Islet precursor cell (in vitro differentiated cells): ENCODE data around the gene KRT12.
"Not testable (repeated sequence)": the region's sequence is repeated elsewhere in the genome, so short reads cannot be mapped to it uniquely, and the experiment has no call there.

ENCODE experiments used
- DNase-seq: peaks from one replicate; pipeline ENCODE4 v3.0.0-alpha.2; 2018

Gene KRT12

DNA sequence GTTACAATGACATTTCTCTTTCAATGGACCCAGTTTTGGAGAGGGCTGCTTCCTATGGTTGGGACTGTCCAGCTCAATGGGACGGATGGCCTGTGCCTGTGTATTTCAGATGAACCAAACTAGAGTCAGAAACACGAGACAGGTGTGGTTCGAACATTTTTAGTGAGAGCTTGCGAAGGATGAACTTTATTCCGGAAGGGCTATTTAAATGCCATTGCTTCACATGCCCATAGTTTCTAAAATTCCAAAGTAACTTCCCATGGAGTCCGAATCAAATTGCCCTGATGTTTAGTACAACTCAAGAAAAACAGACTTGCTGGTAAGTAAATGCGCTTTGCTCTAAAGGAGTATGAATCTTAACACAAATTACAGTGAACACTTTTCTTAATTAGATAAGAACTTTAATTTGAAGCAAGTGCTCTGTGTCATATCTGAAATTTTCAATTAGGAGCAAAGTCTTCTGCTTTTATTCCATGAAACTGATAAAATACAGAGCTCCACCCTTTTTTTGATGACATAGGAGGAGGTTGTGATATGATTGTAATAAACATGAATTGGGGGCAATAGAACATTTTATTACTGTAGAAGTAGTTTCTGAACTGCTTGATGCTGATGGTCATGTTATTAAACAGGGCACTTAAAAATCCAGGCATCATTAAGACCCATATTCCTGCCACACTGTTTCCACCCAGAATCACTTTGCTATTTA is 16.8 kb upstream of the KRT12 start:
- no peak for DNase-seq

DNA sequence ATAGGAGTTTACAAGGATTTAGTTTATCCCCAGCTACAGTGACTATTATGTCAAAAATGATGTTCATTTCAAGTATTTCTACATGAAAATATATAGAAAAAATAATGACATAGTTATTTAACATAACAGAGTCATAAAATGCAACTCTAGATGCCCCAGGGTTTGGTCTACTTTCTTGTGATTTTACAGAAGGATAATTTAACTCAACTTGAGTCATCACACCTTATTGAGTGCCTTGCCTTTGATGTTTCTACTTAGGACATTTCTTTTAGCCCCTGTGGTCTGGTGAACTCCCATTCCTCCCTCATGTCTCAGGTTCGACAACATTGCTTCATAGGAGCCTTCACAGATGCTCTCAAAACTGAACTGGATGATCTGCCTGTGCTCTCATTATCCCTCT is 16.0 kb upstream of the KRT12 start:
- no peak for DNase-seq

GRCh38 chr17:40879026-40879425 is 12.0 kb upstream of the KRT12 start:
- no peak for DNase-seq

GRCh38 chr17:40878044-40878443 is 11.0 kb upstream of the KRT12 start:
- no peak for DNase-seq

- no peak for DNase-seq
Observed at GRCh38 chr17:40873801-40874200, 6.8 kb upstream of the KRT12 start.

DNA sequence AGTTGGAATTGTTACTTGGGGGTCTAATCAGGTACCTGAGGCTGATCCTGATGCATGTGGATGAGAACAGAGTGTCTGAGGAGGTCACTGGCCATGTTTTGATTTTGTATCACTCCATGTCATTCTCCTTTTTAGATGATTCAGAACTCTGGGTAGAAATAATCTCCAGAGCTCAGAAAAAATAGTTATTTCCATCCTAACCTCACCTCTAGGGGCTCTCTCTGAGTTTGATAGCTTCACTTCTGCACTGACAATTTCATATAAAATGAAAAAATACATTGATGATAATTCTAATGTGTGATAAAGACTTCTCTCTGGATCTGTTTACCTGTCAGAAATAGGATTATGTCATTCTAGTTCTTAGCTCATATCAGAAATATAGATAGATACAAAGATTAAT is 6.2 kb upstream of the KRT12 start:
- no peak for DNase-seq

DNA sequence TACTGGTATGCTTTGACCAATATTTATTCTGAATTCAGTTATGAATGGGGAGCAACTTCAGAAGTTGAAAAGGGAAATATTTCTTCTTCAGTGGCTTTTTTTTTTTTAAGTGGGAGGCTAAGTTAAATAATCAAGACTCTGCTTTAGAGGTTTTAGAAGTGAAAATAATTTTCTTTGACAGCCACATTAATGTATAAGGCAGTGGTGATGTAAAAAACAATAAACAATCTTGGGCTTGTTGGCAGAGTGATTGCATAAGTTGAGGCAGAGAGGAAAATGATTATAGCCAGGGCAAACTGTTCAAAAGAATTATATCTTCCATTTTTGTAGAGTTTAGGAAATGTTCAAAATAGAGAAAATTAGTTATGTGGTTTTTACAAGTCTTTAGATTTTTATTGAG is 5.4 kb upstream of the KRT12 start:
- no peak for DNase-seq

DNA sequence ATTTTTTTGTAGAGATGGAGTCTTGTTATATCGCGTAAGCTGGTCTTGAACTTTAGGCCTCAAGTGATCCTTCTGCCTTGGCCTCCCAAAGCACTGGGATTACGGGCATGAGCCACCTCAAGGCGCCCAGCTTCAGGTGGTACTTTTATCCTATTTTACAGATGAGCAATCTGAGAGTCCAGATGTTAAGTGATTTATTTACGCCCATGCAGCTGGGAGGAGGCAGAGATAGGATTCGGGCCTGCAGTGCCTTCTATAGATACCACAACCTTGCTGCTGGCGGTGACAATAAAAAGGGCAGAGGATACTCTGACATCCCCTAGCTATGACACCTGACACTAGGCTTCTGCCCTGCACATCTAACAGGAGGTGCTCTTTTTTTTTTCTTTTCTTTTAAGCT is 4.3 kb upstream of the KRT12 start:
- no peak for DNase-seq

- DNase-seq = peak; percentile 79
Observed at GRCh38 chr17:40870136-40870535, 3.1 kb upstream of the KRT12 start.

DNA sequence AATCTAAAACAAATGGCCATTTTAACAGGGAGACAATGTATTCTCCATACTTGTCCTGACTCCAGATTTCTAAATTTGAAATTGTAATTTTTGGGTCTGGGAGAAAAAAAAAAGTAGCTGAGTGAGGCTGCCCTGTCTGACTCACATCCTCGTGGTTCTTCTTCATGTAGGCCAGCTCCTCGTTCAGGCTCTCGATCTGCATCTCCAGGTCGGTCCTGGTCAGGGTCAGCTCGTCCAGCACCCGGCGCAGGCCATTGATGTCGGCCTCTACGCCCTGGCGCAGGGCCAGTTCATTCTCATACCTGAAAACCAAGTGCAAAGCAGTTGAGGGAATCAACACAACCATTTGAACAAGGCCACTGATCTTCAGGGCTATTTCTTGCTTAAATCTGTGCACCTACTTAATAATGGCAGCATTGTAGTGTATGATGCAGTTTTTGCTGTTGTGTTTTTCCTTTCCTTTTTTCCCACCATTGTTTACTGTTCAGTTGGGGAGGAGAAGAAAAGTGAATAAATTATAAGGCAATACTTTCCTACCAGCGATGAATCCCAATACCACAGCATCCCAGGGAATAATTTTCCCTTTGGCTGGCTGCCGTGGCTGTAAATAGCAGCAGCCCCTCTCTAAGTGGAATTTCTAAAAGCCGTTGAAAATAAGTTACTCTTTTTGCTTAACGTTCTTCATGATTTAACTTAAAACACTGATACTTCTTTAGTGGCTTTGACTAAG is 2.2 kb downstream of the KRT12 start:
- no peak for DNase-seq

GRCh38 chr17:40862985-40863733 is 3.9 kb downstream of the KRT12 start:
- peak; percentile 92 for DNase-seq

DNA sequence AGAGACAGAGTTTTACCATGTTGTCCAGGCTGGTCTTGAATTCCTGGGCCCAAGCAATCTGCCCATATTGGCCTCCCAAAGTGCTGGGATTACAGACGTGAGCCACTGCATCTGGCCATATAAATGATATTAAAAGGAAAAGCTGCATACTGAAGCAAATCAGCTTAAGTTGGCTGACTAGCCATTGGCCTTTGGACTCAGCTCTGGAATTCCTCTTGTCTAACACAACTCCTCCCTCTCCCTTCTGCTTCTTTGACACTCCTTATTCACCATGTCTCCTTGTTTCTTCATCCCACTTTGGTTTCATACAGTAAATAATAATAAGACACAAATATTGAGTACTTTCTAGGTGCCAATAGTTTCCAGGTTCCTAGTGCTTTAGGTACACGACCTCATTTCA is 7.5 kb downstream of the KRT12 start:
- DNase-seq = no peak

GRCh38 chr17:40858667-40859066 is 8.4 kb downstream of the KRT12 start:
- DNase-seq = not testable (repeated sequence)

- no peak for DNase-seq
Observed at GRCh38 chr17:40857535-40857934, 9.5 kb downstream of the KRT12 start.

DNA sequence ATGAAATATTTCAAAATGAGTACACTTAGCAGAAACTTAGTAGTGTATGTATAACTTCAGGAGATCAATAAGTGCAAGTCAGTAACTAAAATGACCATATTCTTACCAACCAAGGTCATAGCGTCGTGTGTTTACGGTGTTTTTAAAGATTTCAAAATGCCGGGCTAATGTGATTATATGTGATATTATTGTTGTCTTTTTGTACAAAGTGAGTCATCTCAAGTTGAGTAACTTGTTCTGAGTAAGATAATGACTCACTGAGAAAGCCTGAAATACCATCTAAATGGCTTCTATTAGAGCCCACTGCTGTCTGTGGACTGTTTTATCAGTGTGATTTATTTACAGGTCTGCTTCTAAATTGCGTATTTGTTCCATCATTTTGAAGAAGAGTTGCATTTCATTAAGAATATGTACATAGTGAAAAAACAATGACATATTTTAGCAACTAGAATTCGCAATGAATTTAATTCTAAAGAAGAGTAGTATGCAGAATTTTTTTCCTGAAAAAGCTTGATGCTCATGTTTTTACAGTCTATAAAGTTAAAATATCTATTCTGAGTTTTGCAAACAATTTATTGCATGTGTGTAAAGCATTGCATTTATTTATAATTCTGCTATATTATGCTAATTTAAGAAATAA is 12.7 kb downstream of the KRT12 start:
- DNase-seq = no peak

GRCh38 chr17:40852364-40852763 is 14.7 kb downstream of the KRT12 start:
- no peak for DNase-seq

DNA sequence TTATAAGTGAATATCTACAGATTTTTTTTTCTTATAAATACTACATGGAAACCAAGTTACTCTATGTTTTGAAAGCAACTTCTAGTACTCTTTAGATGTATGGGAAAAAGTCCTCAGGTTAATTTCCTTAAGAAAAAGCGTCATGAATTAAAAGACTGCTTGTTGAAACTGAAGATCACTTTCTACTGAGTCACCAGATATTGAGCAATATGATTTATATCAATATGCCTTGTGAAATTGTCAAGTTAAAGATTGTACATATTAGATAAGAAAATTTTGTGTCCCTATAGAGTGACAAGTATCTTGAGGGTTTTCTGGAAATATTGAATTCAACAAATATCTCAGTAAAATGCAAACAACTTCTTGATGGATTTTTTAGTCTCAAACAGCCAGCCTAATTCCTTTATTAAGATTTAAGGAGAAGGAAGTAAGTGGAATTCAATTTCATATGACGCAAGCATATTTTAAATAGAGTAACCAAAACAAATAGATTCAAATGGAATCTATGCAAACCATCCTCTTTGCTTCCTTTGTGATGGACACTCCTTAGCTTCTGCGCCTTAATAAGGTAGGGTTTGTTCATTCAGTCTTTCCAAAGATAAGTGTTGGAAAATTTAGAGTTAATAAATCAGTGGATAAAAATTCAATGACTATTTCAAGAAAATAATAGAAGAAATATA is 16.6 kb downstream of the KRT12 start:
- DNase-seq = no peak

DNA sequence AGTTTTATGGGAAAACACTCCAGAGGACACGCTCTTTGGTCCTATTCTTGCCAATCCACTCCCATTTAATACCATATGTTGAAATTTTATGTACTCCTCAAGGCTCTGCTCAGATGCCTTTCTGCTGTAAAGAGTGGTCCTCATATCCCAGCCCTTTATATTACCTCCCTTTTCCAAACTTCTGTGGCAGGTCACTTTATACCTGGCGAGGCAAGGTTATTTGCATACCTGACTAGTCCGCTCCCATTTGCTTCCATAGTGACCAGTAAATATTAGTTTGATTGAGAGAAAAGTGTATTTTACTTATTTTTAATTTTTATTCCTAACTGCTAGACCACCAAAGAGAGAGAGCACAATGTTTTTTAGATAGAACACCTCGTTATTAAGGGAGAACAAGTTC is 17.3 kb downstream of the KRT12 start:
- DNase-seq = no peak

DNA sequence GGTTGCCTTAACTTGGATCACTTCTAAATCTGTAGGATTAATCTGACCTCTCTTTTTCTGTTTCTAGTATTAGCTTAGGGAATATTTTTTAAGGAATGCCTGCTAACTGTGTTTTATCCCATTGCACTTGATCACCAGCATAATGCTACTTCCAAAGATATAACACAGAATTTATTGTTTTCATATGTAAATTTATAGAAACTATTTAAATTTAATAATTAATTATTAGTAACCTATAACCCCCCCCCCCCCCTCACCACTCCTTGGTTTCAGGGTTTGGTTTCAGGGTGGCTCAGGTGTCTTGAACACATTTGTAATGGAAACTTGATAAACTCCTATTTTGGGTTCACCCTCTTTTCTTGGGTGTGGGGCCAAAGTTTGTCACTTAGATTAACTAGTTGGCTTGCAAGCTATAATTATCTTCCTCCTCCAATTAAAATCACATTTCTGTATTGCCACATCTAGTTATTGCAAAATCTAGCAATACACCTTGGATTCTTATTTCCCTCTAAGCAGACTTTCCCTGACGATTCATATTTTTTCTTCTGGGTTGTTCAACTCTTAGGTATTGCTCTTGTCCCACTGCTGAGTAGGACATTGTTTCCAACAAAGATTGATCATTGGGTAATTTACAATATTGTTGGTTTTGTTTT is 18.3 kb downstream of the KRT12 start:
- DNase-seq = no peak

- DNase-seq = no peak
Observed at GRCh38 chr17:40846515-40847144, 20.4 kb downstream of the KRT12 start.

GRCh38 chr17:40844671-40845107 is 22.3 kb downstream of the KRT12 start:
- DNase-seq = no peak

DNA sequence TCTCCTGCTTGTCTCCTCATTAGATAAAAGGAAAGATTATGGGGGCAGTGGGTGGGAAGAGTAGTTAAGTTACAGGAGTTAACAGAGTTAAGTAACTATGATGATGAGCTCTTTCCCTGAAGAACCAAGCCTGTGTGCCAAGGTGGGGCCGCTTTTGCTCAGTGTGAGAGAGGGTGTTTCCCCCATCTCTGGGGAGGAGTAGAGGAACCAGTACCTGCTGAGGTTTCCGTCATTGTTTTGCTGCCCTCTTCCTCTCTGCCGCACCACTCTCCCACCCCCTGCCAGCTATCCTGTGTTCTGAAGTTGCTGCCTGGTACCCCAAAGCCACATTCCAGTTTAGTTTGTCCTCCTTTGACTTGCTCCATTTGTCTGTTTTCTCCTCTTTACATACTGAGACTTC is 23.8 kb downstream of the KRT12 start:
- no peak for DNase-seq
